NCI-H1436 (cell line): ENCODE data around the gene TBX6.

Experiments
- DNase-seq: peaks from one replicate; lab custom pipeline; 2025; lab: John Stamatoyannopoulos, UW

The TBX6 gene

DNA sequence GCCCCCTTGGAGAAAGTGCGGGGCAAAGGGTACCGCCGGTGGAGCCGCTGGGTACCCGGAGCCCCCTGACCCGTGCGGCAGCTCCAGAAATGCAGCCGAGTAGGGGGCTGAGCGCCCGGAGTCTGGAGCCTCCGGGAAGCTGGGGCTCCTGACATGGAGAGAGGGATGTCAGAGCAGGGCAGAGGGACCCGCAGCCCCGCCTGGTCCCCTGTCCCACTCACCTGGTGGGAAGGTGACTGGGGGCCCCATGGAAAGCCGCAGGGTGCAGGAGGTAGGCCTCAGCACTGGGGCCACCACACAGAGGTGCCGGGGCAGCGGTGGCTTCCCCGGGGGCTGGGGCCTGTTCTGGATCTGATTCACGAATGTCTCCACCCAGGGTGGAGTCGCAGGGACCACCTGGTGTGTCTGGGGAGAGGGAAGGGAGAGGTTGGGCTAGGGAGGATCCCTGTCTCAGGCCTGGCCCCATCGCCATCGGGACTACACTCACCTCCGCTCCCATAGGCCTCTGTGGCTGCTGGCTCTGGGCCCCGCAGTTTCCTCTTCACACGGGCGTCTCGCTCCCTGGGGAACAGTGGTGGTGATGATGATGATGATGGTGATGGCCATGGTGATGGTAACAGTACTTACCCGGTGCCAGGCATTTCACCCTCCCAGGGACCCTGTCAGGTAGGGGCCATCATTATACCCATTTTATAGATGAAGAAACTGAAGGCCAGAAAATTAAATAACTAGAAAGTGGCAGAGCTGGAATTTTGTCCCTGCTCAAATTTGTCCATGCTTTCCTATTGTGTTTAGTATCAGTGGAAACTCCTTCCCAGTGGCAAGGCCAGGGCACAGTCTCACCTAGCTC lies 5.2 kb downstream of the TBX6 start:
- DNase-seq = no peak

GRCh38 chr16:30085820-30086219 lies 5.9 kb downstream of the TBX6 start:
- DNase-seq = no peak

DNA sequence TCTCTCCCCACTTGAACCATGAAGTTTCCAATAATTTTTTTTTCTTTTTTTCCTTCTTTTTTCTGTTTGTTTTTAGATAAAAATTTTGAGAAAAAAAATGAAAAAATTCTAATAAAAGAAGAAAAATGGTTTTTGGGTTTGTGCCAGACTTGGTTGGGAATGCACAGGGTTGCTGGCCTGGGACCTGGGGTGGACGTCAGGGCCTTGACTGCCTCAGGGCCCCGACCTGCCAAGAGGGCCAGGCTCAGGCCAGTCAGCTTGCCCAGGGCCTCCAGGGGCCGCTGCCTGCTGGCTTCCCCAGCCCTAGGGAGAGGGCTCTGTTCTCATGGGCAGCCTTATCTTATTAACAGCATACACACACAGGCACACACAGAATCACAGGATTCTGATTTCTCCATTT lies 6.5 kb downstream of the TBX6 start:
- no peak for DNase-seq

DNA sequence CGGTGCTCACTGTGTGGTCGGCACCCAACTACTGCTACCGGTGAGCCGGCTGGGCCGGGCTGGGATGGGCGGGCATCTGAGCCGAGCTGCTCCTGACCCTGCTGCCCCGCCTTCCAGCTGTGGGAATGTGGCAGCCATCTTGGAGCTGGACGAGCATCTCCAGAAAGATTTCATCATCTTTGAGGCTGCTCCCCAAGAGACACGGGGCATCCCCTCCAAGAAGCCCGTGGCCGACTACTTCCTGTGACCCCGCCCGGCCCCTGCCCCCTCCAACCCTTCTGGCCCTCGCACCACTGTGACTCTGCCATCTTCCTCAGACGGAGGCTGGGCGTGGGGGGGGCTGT lies 6.9 kb downstream of the TBX6 start:
- no peak for DNase-seq

DNA sequence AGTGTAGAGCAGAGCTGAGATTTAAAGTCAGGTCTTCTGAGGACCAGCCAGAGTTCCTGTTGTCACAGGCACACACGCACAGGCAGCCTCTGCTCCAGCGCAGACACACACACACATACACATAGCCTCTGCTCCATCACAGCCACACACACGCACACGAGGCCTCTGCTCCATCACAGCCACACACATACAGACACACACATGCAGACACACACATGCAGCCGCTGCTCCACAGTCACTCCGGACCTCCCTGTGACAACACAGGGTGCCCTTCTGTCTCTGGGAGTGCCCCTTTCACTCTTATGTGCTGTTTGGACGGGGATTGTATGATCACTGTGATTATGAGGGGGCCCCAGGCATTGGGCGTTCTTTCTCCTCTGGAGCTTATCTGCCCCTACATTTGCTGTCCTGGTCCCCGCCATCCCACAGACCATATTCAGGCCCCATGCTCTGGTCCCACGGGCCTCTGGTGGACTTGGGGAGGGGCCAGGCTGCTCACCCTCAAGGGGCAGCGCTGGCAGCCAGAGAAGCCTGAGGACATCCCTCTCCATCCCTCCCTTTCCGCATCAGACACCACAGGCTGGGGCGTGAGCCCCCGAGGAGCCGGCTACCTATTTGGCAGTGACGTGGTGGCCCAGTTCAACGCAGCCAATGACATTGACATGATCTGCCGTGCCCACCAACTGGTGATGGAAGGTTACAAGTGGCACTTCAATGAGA lies 7.5 kb downstream of the TBX6 start:
- no peak for DNase-seq

DNA sequence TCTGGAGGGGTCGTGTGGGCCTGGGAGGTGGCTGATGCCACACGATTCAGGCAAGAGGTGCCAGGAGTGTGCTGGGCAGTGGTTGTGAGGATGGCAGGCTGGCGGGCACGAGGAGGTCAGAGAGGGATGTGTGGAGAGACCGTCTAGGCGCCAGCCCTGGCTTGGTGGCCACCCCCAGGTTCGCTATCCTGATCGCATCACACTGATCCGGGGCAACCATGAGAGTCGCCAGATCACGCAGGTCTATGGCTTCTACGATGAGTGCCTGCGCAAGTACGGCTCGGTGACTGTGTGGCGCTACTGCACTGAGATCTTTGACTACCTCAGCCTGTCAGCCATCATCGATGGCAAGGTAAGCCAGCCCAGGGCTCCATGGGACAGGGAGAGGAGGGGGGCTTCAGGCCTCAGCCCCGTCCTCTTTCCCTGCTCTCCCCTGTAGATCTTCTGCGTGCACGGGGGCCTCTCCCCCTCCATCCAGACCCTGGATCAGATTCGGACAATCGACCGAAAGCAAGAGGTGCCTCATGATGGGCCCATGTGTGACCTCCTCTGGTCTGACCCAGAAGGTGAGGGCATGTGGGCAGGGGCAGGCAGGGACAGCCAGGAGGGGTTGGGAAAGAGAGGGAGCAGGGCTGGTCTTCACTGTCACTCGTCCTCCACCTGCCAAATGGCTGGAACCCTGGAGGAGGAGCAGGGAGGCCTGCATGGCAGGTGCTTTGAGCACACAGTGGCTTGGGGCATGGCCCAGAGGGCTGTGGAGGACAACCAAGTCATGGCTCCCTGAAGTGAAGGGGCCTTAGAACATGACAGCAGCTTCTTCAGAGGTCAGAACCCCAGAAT lies 8.3 kb downstream of the TBX6 start:
- no peak for DNase-seq

- no peak for DNase-seq
These were observed 9.1 kb downstream of the TBX6 start for GRCh38 chr16:30082545-30083090.

- no peak for DNase-seq
These were observed 12.2 kb downstream of the TBX6 start for GRCh38 chr16:30079480-30079879.

- DNase-seq = no peak
These were observed 13.0 kb downstream of the TBX6 start for GRCh38 chr16:30078744-30079143.

GRCh38 chr16:30077656-30078055 lies 14.1 kb downstream of the TBX6 start:
- DNase-seq = no peak

DNA sequence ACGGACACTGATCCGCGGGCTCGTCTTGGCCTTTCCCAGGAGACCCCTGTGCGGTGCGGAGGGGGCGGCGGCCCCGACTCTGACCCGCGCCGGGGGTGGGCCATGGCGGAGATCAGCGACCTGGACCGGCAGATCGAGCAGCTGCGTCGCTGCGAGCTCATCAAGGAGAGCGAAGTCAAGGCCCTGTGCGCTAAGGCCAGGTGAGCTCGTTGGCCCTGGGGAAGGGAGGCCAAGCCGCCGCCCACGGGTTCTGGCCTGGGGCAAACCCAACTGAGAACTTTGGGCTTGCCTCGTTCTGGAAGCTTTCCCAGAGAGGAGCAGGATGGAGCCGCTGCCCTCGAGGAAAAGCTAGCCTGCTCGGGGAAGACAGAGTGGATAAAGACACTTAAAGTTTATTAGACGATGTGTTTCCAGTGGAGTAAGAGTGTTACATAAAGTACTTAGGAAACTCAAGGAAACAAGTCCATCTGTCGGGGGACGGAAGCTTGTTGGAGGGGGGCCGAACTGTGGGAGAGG lies 15.4 kb downstream of the TBX6 start:
- no peak for DNase-seq

DNA sequence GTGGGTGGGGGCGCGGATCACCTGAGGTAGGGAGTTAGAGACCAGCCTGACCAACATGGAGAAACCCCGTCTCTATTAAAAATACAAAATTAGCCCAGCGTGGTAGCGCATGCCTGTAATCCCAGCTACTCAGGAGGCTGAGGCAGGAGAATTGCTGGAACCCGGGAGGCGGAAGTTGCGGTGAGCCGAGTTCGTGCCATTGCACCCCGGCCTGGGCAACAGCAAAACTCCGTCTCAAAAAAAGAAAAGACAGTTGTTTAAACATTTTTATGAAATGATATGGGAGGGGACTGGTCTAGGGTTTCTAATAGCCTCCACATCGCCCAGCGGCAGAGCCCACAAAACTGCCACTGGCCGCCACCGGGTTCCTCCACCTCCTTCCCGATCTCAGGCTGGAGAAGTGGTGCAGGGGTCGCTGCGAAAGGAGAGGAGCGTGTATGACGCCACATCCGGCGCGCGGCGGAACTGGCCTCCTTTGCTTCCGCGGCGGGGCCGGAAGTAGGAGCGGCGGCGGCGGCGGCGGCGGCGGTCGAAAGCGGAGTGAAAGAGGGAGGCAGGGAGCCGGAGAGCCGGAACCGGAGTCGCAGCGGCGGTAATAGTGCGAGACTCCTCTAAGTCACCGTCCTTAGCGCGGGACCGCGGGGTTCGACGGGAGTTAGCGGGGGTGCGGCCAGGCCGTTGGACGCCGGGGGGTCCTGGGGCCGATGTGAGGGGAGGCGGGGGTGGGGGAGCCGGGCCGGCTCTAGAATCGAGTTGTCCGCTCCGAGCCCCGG lies 16.0 kb downstream of the TBX6 start, which contains the start of gene PPP4C:
PPP4C (plus strand) TSS at position 492 of the 773 bp plus-strand sequence. CDS start 384 bp downstream, outside the sequence.
- peak; percentile 76 for DNase-seq

DNA sequence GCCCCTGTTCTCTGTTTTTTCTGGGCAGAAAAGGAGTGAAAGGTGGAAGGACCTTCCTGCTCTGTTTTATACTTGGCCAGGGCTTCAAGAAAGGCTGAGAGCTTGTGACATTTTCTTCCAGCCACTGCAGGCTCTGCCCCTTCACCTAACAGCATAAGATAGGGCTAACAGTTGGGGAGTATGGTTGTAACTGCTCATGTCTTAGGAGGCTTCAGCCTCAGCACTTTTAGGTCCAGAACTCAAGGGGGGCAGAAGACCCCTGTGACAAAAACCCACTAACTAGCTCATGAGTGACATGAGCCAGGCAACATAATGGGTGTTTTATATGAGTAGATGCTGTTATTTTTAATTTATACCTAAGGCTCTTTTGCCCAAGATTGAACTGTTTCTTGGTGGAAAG lies 21.2 kb downstream of the TBX6 start:
- no peak for DNase-seq

DNA sequence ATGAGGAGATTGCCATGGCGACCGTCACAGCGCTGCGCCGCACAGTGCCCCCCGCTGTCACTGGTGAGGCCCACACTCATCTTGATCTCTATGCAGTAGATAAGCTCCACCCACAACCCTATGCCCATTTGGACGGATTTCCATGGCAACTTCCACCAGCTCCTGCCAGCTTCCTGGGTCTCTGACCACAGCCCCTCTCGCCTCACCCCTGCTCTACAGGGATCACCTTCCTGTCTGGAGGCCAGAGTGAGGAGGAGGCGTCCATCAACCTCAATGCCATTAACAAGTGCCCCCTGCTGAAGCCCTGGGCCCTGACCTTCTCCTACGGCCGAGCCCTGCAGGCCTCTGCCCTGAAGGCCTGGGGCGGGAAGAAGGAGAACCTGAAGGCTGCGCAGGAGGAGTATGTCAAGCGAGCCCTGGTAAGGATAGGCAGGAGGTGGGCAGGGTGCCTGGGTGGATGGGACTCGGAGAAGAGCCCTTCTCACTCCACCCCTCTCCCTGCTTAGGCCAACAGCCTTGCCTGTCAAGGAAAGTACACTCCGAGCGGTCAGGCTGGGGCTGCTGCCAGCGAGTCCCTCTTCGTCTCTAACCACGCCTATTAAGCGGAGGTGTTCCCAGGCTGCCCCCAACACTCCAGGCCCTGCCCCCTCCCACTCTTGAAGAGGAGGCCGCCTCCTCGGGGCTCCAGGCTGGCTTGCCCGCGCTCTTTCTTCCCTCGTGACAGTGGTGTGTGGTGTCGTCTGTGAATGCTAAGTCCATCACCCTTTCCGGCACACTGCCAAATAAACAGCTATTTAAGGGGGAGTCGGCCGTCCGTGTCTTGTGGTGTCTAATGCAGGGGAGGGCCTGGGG lies 21.9 kb downstream of the TBX6 start:
- DNase-seq = no peak

DNA sequence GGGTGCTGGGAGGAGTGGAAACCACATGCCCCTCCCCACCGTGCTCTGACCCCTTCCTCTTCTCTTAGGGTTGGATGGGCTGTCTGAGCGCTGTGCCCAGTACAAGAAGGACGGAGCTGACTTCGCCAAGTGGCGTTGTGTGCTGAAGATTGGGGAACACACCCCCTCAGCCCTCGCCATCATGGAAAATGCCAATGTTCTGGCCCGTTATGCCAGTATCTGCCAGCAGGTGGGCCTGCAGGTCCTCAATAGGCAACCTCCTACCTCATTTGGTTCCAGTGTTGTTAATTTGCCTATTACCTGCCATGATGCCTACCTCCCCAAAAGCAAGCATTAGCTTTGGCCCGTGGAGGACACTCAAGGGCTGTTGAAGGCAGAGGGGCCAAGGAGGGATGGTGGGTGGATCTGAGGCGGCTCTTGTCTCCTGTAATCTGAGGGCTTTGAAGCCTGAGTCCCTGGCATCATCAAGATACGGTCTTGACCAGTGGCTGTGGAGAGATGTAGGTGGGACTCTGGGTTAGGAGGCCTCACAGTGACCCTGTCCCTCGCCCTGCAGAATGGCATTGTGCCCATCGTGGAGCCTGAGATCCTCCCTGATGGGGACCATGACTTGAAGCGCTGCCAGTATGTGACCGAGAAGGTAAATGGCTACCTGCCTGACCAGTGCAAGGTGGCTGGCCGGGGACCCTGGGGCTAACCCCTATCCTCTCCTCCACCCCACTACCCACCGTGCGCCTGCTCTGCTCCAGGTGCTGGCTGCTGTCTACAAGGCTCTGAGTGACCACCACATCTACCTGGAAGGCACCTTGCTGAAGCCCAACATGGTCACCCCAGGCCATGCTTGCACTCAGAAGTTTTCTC lies 22.7 kb downstream of the TBX6 start:
- no peak for DNase-seq

GRCh38 chr16:30068333-30068732 lies 23.4 kb downstream of the TBX6 start:
- DNase-seq = no peak

DNA sequence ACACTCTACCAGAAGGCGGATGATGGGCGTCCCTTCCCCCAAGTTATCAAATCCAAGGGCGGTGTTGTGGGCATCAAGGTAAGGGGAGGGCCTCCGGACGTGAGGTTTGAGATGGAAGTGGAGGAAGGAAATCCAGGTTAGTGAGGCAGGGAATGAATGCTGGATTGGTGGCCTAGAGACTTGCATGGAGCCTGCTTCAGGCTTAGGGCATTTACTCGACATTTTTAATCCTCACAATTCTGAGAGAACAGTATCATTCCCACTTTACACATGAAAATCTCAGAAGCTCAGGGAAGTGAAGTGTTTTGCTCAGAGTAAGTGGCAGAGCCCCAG lies 24.2 kb downstream of the TBX6 start:
- no peak for DNase-seq

DNA sequence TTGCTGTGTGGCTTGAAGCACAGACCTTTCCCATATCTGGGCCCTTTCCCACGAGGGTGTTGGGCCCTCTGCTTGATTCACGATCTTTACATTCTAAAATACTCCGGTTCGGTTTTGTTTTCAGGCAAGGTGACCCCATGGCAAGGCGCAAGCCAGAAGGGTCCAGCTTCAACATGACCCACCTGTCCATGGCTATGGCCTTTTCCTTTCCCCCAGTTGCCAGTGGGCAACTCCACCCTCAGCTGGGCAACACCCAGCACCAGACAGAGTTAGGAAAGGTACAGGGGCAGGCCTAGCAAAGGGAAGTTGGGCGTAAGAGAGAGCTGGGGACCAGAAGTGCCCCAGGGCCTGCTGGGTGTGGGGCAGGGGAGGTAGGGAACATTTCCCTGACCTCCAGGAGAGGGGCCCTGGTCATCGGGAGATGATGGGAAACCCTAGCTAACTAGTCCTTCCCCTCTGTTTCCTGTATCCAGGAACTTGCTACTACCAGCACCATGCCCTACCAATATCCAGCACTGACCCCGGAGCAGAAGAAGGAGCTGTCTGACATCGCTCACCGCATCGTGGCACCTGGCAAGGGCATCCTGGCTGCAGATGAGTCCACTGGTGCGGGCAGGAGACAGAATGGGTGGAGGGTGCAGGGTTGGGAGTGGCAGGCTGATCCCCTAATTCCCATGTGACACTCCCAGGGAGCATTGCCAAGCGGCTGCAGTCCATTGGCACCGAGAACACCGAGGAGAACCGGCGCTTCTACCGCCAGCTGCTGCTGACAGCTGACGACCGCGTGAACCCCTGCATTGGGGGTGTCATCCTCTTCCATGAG lies 24.8 kb downstream of the TBX6 start:
- no peak for DNase-seq
